ENCODE data around the gene SPRR4. TPM values are rescaled to one million over a fixed set of nuclear protein-coding genes. Genes with fewer than 3 reads are reported as not detected.

Gene SPRR4
- total RNA-seq, 1 experiment from 2014 or later = not detected

DNA sequence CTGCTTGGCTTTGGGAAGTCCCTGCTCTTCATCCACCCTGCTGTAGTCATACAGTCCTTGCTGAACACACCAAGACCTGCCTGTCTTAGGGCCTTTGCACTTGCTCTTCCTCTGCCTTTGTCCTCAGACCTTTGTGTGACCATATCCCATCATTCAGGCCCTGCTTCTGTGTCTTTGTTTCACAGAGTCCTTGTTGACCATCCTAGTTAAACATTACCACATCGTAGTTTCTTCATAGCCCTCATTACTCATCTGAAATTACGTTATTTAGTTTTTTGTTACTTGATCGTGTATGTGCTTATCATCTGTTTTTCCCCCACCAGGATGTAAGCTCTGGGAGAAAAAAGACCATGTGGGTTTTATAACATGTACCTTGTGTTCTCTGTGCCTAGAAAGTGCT lies 41.8 kb upstream of the SPRR4 start:
- no peaks in the 10 kb centered on the region for H3K4me1 ChIP-seq (ENCODE audit: insufficient read depth, low read length, poor library complexity, severe bottlenecking)
- no TSS peak for BruUV-seq (replicated peaks)
- H3K27ac ChIP-seq (ENCODE audit: low read depth, low read length, poor library complexity, severe bottlenecking) = no peak overlapping the region
- intact Hi-C loops (cut with micrococcal nuclease; ENCODE audit: unreplicated experiment) = no loop called here
- TF ChIP-seq, protein P1, sequence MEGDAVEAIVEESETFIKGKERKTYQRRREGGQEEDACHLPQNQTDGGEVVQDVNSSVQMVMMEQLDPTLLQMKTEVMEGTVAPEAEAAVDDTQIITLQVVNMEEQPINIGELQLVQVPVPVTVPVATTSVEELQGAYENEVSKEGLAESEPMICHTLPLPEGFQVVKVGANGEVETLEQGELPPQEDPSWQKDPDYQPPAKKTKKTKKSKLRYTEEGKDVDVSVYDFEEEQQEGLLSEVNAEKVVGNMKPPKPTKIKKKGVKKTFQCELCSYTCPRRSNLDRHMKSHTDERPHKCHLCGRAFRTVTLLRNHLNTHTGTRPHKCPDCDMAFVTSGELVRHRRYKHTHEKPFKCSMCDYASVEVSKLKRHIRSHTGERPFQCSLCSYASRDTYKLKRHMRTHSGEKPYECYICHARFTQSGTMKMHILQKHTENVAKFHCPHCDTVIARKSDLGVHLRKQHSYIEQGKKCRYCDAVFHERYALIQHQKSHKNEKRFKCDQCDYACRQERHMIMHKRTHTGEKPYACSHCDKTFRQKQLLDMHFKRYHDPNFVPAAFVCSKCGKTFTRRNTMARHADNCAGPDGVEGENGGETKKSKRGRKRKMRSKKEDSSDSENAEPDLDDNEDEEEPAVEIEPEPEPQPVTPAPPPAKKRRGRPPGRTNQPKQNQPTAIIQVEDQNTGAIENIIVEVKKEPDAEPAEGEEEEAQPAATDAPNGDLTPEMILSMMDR (conservative IDR thresholded peaks at IDR 0.05; ENCODE audit: low read depth, low read length) = no peak
- TF ChIP-seq EZH2 (IDR thresholded peaks at IDR 0.05; ENCODE audit: borderline replicate concordance, low read depth, low read length, poor library complexity, severe bottlenecking) = no peak
- no peaks in the 10 kb centered on the region for H3K27me3 ChIP-seq (replicated peaks; ENCODE audit: insufficient read depth, low read depth, low read length, poor library complexity)
- no peaks in the 10 kb centered on the region for H3K36me3 ChIP-seq (ENCODE audit: insufficient read depth, low read length, poor library complexity, severe bottlenecking)
- ChIA-PET CTCF (no interaction called here), POLR2A (ENCODE audit: low non-redundant PET) (no interaction called here)
- H3K4me3 ChIP-seq (ENCODE audit: low read depth, low read length, poor library complexity, severe bottlenecking) = no peak overlapping the region
- no peaks in the 10 kb centered on the region for H3K9me3 ChIP-seq (ENCODE audit: low read depth, low read length, poor library complexity, severe bottlenecking)
- no peak for DNase-seq (ENCODE audit: low spot score)

DNA sequence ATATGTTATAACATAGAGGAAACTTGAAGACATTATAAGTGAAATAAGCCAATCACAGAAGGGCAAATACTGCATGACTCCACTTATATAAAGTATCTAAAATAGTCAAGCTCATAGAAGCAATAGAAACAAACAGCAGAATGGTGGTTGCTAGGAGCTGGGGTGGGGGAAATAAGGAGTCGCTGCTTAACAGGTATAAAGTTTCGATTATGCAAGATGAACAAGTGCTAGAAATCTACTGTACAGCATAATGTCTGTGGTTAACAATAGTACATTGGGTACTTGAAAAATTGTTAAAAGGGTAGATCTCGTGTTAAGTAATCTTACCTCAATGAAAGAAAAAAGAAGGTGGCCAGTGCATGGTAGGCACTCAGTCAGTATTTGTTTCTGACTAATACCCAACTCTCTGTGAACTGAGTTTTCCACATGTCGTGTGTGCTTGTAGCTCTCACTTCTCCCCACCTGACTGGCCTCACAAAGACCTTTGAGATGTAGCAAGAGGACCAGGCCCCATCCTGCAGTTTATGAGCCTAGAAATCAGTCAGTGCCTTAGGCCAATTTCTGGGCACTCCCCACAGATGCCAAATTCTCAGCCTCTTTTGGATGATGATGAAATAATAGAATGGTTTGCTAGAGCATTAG lies 38.2 kb upstream of the SPRR4 start:
- Histone ChIP-seq H3K27ac (ENCODE audit: low read depth, low read length, poor library complexity, severe bottlenecking) (no peak overlapping the region), H3K9me3 (ENCODE audit: low read depth, low read length, poor library complexity, severe bottlenecking) (no peaks in the 10 kb centered on the region), H3K4me3 (ENCODE audit: low read depth, low read length, poor library complexity, severe bottlenecking) (no peak overlapping the region), H3K4me1 (ENCODE audit: insufficient read depth, low read length, poor library complexity, severe bottlenecking) (no peaks in the 10 kb centered on the region), H3K27me3 (replicated peaks; ENCODE audit: insufficient read depth, low read depth, low read length, poor library complexity) (no peaks in the 10 kb centered on the region), H3K36me3 (ENCODE audit: insufficient read depth, low read length, poor library complexity, severe bottlenecking) (no peaks in the 10 kb centered on the region)
- no peak for TF ChIP-seq EZH2 (IDR thresholded peaks at IDR 0.05; ENCODE audit: borderline replicate concordance, low read depth, low read length, poor library complexity, severe bottlenecking)
- TF ChIP-seq, protein P1 (conservative IDR thresholded peaks at IDR 0.05; ENCODE audit: low read depth, low read length) = no peak
- DNase-seq (ENCODE audit: low spot score) = no peak
- ChIA-PET POLR2A (ENCODE audit: low non-redundant PET) (no interaction called here), CTCF (no interaction called here)
- intact Hi-C loops (cut with micrococcal nuclease; ENCODE audit: unreplicated experiment) = no loop called here
- BruUV-seq (replicated peaks) = no TSS peak

DNA sequence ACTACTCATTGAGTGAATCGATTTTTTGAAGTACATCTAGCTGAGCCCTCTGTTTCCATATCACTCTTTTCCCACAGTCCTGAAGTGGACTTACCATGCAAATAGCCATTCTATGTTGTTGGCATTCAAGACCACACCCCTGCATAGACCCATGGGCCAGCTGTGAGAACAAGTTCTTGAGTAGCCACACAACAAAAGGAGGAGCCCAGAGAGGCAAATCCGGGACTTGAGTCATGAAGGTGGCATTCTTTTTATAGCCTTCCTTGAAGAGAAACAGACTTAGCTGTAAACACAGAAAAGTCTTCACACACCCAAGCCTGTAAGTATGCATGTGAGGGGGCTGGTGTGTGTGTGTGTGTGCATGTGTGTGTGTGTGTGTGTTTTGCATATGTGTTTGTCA lies 37.3 kb upstream of the SPRR4 start:
- Histone ChIP-seq H3K27me3 (replicated peaks; ENCODE audit: insufficient read depth, low read depth, low read length, poor library complexity) (no peaks in the 10 kb centered on the region), H3K4me3 (ENCODE audit: low read depth, low read length, poor library complexity, severe bottlenecking) (no peak overlapping the region), H3K9me3 (ENCODE audit: low read depth, low read length, poor library complexity, severe bottlenecking) (no peaks in the 10 kb centered on the region), H3K4me1 (ENCODE audit: insufficient read depth, low read length, poor library complexity, severe bottlenecking) (no peaks in the 10 kb centered on the region), H3K36me3 (ENCODE audit: insufficient read depth, low read length, poor library complexity, severe bottlenecking) (no peaks in the 10 kb centered on the region), H3K27ac (ENCODE audit: low read depth, low read length, poor library complexity, severe bottlenecking) (no peak overlapping the region)
- TF ChIP-seq EZH2 (IDR thresholded peaks at IDR 0.05; ENCODE audit: borderline replicate concordance, low read depth, low read length, poor library complexity, severe bottlenecking) = no peak
- TF ChIP-seq, protein P1 (conservative IDR thresholded peaks at IDR 0.05; ENCODE audit: low read depth, low read length) = no peak
- ChIA-PET CTCF (no interaction called here), POLR2A (ENCODE audit: low non-redundant PET) (no interaction called here)
- intact Hi-C loops (cut with micrococcal nuclease; ENCODE audit: unreplicated experiment) = no loop called here
- BruUV-seq (replicated peaks) = no TSS peak
- no peak for DNase-seq (ENCODE audit: low spot score)

Measured in A673 (cell line).